ENCODE results near the gene FKTN.
"Not testable (repeated sequence)": the region's sequence is repeated elsewhere in the genome, so short reads cannot be mapped to it uniquely, and the experiment has no call there.

Gene FKTN

DNA sequence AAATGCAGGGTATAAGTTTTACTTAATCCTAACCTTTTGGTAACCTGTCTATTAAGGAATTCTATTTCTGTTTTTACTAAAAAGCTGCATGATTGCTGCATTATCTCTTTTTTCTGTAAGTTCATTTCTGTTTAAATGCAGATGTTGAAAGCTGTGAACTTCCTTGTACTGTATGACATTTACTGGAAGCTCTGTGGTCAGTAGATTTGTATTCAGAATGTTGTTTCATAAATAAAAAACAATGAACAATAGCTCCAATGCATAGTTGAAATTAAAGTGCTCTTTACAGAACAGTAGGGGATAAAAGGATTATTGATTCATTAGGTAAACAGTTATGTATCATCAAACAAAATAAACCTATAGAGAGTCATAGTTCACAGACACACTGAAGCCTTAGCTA, 46.5 kb upstream of the FKTN start:
- TF ChIP-seq EZH2 (IDR thresholded peaks at IDR 0.05; ENCODE audit: borderline replicate concordance, low read depth, low read length, severe bottlenecking): no peak
- TF ChIP-seq, protein P1, sequence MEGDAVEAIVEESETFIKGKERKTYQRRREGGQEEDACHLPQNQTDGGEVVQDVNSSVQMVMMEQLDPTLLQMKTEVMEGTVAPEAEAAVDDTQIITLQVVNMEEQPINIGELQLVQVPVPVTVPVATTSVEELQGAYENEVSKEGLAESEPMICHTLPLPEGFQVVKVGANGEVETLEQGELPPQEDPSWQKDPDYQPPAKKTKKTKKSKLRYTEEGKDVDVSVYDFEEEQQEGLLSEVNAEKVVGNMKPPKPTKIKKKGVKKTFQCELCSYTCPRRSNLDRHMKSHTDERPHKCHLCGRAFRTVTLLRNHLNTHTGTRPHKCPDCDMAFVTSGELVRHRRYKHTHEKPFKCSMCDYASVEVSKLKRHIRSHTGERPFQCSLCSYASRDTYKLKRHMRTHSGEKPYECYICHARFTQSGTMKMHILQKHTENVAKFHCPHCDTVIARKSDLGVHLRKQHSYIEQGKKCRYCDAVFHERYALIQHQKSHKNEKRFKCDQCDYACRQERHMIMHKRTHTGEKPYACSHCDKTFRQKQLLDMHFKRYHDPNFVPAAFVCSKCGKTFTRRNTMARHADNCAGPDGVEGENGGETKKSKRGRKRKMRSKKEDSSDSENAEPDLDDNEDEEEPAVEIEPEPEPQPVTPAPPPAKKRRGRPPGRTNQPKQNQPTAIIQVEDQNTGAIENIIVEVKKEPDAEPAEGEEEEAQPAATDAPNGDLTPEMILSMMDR (IDR thresholded peaks at IDR 0.05; ENCODE audit: borderline replicate concordance, extremely low read depth, low read length, poor library complexity, severe bottlenecking): no peak
- H4K20me1 ChIP-seq (ENCODE audit: insufficient read depth, low read length): no peaks in the 10 kb centered on the region
- ATAC-seq (ENCODE audit: insufficient read depth, low read depth): no peak
- H3K9me3 ChIP-seq (ENCODE audit: insufficient read depth, low read length, severe bottlenecking): no peaks in the 10 kb centered on the region
- H3K9ac ChIP-seq (ENCODE audit: low read depth, low read length): no peak overlapping the region
- DNase-seq: no peak
- no peaks in the 10 kb centered on the region for H3K79me2 ChIP-seq (ENCODE audit: insufficient read depth, low read length)
- H3K4me2 ChIP-seq (ENCODE audit: insufficient read depth, low read length): no peak overlapping the region
- H3K27ac ChIP-seq (ENCODE audit: low read length): no peak overlapping the region
- peaks cover 9% of the 10 kb centered on the region; the same call in 1 of the 2 replicates for H3K36me3 ChIP-seq (ENCODE audit: insufficient read depth, low read length)
- no peaks in the 10 kb centered on the region for H3K27me3 ChIP-seq (ENCODE audit: insufficient read depth, low read length, poor library complexity)
- H3K4me1 ChIP-seq (ENCODE audit: insufficient read depth, low read length): no peaks in the 10 kb centered on the region
- no peak overlapping the region for H3K4me3 ChIP-seq (ENCODE audit: low read depth in 1 of 2, low read length in 2 of 2)
- H2AFZ ChIP-seq (ENCODE audit: low read depth, low read length): no peak overlapping the region

DNA sequence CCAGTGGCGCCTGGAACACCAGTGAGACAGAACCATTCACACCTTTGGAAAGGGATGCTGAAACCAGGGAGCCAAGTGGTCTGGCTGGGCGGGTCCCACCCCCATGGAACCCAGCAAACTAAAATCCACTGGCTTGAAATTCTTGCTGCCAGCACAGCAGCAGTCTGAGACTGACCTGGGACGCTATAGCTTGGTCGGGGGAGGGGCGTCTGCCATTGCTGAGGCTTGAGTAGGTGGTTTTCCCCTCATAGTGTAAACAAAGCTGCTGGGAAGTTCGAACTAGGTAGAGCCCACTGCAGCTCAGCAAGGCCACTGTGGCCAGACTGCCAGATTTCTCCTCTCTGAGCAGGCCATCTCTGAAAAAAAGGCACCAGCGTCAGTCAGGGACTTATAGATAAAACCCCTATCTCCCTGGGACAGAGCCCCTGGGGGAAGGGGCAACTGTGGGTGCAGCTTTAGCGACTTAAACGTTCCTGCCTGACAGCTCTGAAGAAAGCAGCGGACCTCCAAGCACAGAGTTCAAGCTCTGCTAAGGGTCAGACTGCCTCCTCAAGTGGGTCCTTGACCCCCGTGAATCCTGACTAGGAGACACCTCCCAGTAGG, 42.0 kb upstream of the FKTN start:
- Histone ChIP-seq H3K27ac (ENCODE audit: low read length) (no peak overlapping the region), H3K9me3 (ENCODE audit: insufficient read depth, low read length, severe bottlenecking) (no peaks in the 10 kb centered on the region), H3K36me3 (ENCODE audit: insufficient read depth, low read length) (peaks cover 9% of the 10 kb centered on the region; the same call in 1 of the 2 replicates), H3K4me1 (ENCODE audit: insufficient read depth, low read length) (no peaks in the 10 kb centered on the region), H3K79me2 (ENCODE audit: insufficient read depth, low read length) (no peaks in the 10 kb centered on the region), H2AFZ (ENCODE audit: low read depth, low read length) (no peak overlapping the region), H3K9ac (ENCODE audit: low read depth, low read length) (no peak overlapping the region), H3K4me3 (ENCODE audit: low read depth in 1 of 2, low read length in 2 of 2) (no peak overlapping the region), H4K20me1 (ENCODE audit: insufficient read depth, low read length) (no peaks in the 10 kb centered on the region), H3K27me3 (ENCODE audit: insufficient read depth, low read length, poor library complexity) (no peaks in the 10 kb centered on the region), H3K4me2 (ENCODE audit: insufficient read depth, low read length) (no peak overlapping the region)
- TF ChIP-seq, protein P1 (IDR thresholded peaks at IDR 0.05; ENCODE audit: borderline replicate concordance, extremely low read depth, low read length, poor library complexity, severe bottlenecking): no peak
- no peak for TF ChIP-seq EZH2 (IDR thresholded peaks at IDR 0.05; ENCODE audit: borderline replicate concordance, low read depth, low read length, severe bottlenecking)
- ATAC-seq (ENCODE audit: insufficient read depth, low read depth) (no peak), DNase-seq (no peak)

DNA sequence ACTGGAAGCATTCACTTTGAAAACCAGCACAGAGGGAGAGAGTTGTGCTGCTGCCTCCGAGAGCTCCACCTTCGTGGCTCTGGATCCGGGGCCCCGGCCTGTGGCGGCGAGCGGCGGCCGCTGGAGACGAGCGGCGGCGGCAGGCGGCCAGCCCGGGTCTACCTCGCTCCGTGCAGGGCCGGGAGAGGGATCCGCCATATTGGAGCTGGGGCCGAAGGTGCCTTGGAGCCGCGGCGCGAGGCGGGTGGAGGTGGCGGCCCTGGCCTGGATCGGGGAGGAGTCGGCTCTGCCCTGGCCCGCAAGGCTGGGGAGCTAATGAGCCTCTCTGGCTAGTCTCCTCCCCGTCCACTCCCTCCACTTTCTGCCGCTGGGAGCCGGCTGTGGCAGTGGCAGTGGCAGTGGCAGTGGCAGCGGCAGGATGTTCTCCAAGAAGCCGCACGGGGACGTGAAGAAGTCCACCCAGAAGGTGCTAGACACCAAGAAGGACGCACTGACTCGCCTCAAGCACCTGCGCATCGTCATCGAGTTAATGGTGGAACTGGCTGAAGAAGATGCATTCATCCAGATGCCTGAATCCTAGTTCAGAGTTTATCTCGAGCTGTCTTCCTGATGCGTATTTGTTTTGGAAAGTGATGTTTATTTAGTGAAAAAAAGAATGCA, 38.1 kb upstream of the FKTN start:
- H4K20me1 ChIP-seq (ENCODE audit: insufficient read depth, low read length); H3K9me3 ChIP-seq (ENCODE audit: insufficient read depth, low read length, severe bottlenecking); H3K27me3 ChIP-seq (ENCODE audit: insufficient read depth, low read length, poor library complexity); H3K79me2 ChIP-seq (ENCODE audit: insufficient read depth, low read length); H3K4me2 ChIP-seq (ENCODE audit: insufficient read depth, low read length); H3K4me1 ChIP-seq (ENCODE audit: insufficient read depth, low read length); H2AFZ ChIP-seq (ENCODE audit: low read depth, low read length); H3K36me3 ChIP-seq (ENCODE audit: insufficient read depth, low read length); H3K9ac ChIP-seq (ENCODE audit: low read depth, low read length); H3K27ac ChIP-seq (ENCODE audit: low read length): not testable (repeated sequence)
- DNase-seq: peak; percentile 14
- peak; percentile 83 for ATAC-seq (ENCODE audit: insufficient read depth, low read depth)
- H3K4me3 ChIP-seq (ENCODE audit: low read depth in 1 of 2, low read length in 2 of 2): peak overlapping the region in 1 of 2 experiments; percentile 38; a peak in 1 of 4 replicates

GRCh38 chr9:105520992-105521391, 36.9 kb upstream of the FKTN start:
- H3K4me2 ChIP-seq (ENCODE audit: insufficient read depth, low read length): not testable (repeated sequence)

GRCh38 chr9:105522618-105523385, 35.1 kb upstream of the FKTN start:
- not testable (repeated sequence) for H3K9ac ChIP-seq (ENCODE audit: low read depth, low read length); H3K4me2 ChIP-seq (ENCODE audit: insufficient read depth, low read length); H3K79me2 ChIP-seq (ENCODE audit: insufficient read depth, low read length); DNase-seq; H3K36me3 ChIP-seq (ENCODE audit: insufficient read depth, low read length); ATAC-seq (ENCODE audit: insufficient read depth, low read depth); H3K4me1 ChIP-seq (ENCODE audit: insufficient read depth, low read length); H3K4me3 ChIP-seq (ENCODE audit: low read depth in 1 of 2, low read length in 2 of 2); H3K27me3 ChIP-seq (ENCODE audit: insufficient read depth, low read length, poor library complexity); H2AFZ ChIP-seq (ENCODE audit: low read depth, low read length); H3K9me3 ChIP-seq (ENCODE audit: insufficient read depth, low read length, severe bottlenecking); H4K20me1 ChIP-seq (ENCODE audit: insufficient read depth, low read length); H3K27ac ChIP-seq (ENCODE audit: low read length)

More at GRCh38 chr9:105520992-105521391, 36.9 kb upstream of the FKTN start:
- not testable (repeated sequence) for H3K9me3 ChIP-seq (ENCODE audit: insufficient read depth, low read length, severe bottlenecking); H3K4me3 ChIP-seq (ENCODE audit: low read depth in 1 of 2, low read length in 2 of 2); ATAC-seq (ENCODE audit: insufficient read depth, low read depth); H3K27me3 ChIP-seq (ENCODE audit: insufficient read depth, low read length, poor library complexity); H3K9ac ChIP-seq (ENCODE audit: low read depth, low read length); H3K27ac ChIP-seq (ENCODE audit: low read length); H4K20me1 ChIP-seq (ENCODE audit: insufficient read depth, low read length); H3K79me2 ChIP-seq (ENCODE audit: insufficient read depth, low read length); H3K36me3 ChIP-seq (ENCODE audit: insufficient read depth, low read length); H2AFZ ChIP-seq (ENCODE audit: low read depth, low read length); H3K4me1 ChIP-seq (ENCODE audit: insufficient read depth, low read length); DNase-seq

All from DND-41 (cell line).